ENCODE measurements around the gene LNX1.

DNA sequence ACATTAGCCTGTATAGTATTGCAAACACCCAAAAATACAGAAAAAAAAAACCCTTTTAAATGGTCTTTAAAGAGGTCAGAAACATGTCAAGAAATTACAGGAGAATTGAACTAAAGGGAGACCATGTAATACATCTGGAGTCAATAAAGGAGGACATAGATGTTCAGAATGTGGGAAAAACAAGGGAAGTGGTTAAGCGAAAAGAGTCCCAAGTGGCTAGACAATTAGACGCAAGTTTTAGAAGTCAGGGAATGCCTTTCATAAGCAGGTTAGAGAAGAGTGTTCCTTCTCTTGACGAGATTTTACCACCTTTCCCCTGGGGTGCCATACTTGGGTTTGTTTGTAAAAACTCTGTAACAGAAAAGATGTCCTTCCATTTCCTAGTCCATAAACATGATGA is 7.8 kb downstream of the LNX1 start:
- TF ChIP-seq, protein P1, sequence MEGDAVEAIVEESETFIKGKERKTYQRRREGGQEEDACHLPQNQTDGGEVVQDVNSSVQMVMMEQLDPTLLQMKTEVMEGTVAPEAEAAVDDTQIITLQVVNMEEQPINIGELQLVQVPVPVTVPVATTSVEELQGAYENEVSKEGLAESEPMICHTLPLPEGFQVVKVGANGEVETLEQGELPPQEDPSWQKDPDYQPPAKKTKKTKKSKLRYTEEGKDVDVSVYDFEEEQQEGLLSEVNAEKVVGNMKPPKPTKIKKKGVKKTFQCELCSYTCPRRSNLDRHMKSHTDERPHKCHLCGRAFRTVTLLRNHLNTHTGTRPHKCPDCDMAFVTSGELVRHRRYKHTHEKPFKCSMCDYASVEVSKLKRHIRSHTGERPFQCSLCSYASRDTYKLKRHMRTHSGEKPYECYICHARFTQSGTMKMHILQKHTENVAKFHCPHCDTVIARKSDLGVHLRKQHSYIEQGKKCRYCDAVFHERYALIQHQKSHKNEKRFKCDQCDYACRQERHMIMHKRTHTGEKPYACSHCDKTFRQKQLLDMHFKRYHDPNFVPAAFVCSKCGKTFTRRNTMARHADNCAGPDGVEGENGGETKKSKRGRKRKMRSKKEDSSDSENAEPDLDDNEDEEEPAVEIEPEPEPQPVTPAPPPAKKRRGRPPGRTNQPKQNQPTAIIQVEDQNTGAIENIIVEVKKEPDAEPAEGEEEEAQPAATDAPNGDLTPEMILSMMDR (IDR thresholded peaks at IDR 0.05), result no peak
- no peak for TF ChIP-seq ZFX (IDR thresholded peaks at IDR 0.05; ENCODE audit: borderline replicate concordance)
